Measurements from ENCODE around the gene HES6. TPM values are rescaled to one million over a fixed set of nuclear protein-coding genes. Genes with fewer than 3 reads are reported as not detected.

HES6 gene
- total RNA-seq, 1 donor from 2014 or later = 2.7 TPM

- ATAC-seq = peak; percentile 63
- intact Hi-C loops (cut with micrococcal nuclease) = no loop called here
- DNase-seq = peak; percentile 82
Observed at GRCh38 chr2:238240757-238241711, 1.2 kb upstream of the HES6 start.

GRCh38 chr2:238239543-238239862 is 335 bp downstream of the HES6 start:
- DNase-seq = no peak
- no peak for ATAC-seq
- intact Hi-C loops (cut with micrococcal nuclease) = no loop called here

- intact Hi-C loops (cut with micrococcal nuclease) = no loop called here
- ATAC-seq (no peak), DNase-seq (peak; percentile 61)
Observed at GRCh38 chr2:238238766-238239542, 884 bp downstream of the HES6 start.

- ATAC-seq (no peak), DNase-seq (no peak)
- intact Hi-C loops (cut with micrococcal nuclease) = no loop called here
Observed at GRCh38 chr2:238238311-238238765, 1.5 kb downstream of the HES6 start.

GRCh38 chr2:238237431-238238135 is 2.3 kb downstream of the HES6 start:
- intact Hi-C loops (cut with micrococcal nuclease) = no loop called here
- no peak for DNase-seq
- no peak for ATAC-seq

GRCh38 chr2:238236571-238236970 is 3.3 kb downstream of the HES6 start:
- DNase-seq (no peak), ATAC-seq (no peak)
- intact Hi-C loops (cut with micrococcal nuclease) = no loop called here

GRCh38 chr2:238235856-238236255 is 4.0 kb downstream of the HES6 start:
- ATAC-seq (no peak), DNase-seq (no peak)
- intact Hi-C loops (cut with micrococcal nuclease) = no loop called here

- intact Hi-C loops (cut with micrococcal nuclease) = no loop called here
- no peak for ATAC-seq
- DNase-seq = no peak
Observed at GRCh38 chr2:238235331-238235732, 4.5 kb downstream of the HES6 start.

- no peak for ATAC-seq
- DNase-seq = no peak
- intact Hi-C loops (cut with micrococcal nuclease) = no loop called here
Observed at GRCh38 chr2:238233625-238234024, 6.2 kb downstream of the HES6 start.

GRCh38 chr2:238231809-238232208 is 8.0 kb downstream of the HES6 start:
- intact Hi-C loops (cut with micrococcal nuclease) = no loop called here
- ATAC-seq = no peak

GRCh38 chr2:238231251-238231793 is 8.5 kb downstream of the HES6 start:
- peak; percentile 87 for DNase-seq
- intact Hi-C loops (cut with micrococcal nuclease) = no loop called here
- ATAC-seq = peak; percentile 78

More at GRCh38 chr2:238231809-238232208, 8.0 kb downstream of the HES6 start:
- DNase-seq = no peak

- intact Hi-C loops (cut with micrococcal nuclease) = no loop called here
- DNase-seq (no peak), ATAC-seq (no peak)
Observed at GRCh38 chr2:238230699-238231098, 9.1 kb downstream of the HES6 start.

- no peak for DNase-seq
- peak; percentile 44 for ATAC-seq
- intact Hi-C loops (cut with micrococcal nuclease) = no loop called here
Observed at GRCh38 chr2:238228700-238229099, 11.1 kb downstream of the HES6 start.

- intact Hi-C loops (cut with micrococcal nuclease) = no loop called here
- no peak for DNase-seq
- no peak for ATAC-seq
Observed at GRCh38 chr2:238227587-238228032, 12.2 kb downstream of the HES6 start.

- no peak for ATAC-seq
- intact Hi-C loops (cut with micrococcal nuclease) = no loop called here
Observed at GRCh38 chr2:238226698-238227586, 12.9 kb downstream of the HES6 start.

GRCh38 chr2:238225911-238226697 is 13.7 kb downstream of the HES6 start:
- intact Hi-C loops (cut with micrococcal nuclease) = no loop called here
- ATAC-seq (peak; percentile 45), DNase-seq (peak; percentile 60)

More at GRCh38 chr2:238226698-238227586, 12.9 kb downstream of the HES6 start:
- DNase-seq = no peak

- intact Hi-C loops (cut with micrococcal nuclease) = no loop called here
- ATAC-seq = no peak
Observed at GRCh38 chr2:238225121-238225520, 14.7 kb downstream of the HES6 start.

More at GRCh38 chr2:238225121-238225520, 14.7 kb downstream of the HES6 start:
- no peak for DNase-seq
